Pancreas (tissue), 10 donors: ENCODE measurements around the gene CYP27B1. TPM values are rescaled to one million over a fixed set of nuclear protein-coding genes. Genes with fewer than 3 reads are reported as not detected.

Experiments
- ATAC-seq, 4 donors: fragments of 200-7000 bp; cut with Tn5 transposase; one replicate each; pipeline versions ENCODE4 v1.8.0 to v1.9.1; 2020; ENCODE audit warnings: mild to moderate bottlenecking in 4 of 4, moderate library complexity in 4 of 4
- DNase-seq, 6 donors: peaks; one replicate each; pipeline ENCODE4 v3.0.0-alpha.2; 2020
- FAIRE-seq: peaks from 2 replicates; lab custom pipeline; 2012; peaks lifted over from hg19 to GRCh38; lab: Jason Lieb, UNC
- H3K27ac ChIP-seq, 4 donors: fragments of 200-600 bp; sonication (generic); 1 replicate in 3 of 4; 2 replicates in 1 of 4; pipeline versions ENCODE4 v1.5.0 to v1.8.0; 2020
- H3K27me3 ChIP-seq, 4 donors: fragments of 200-600 bp; one replicate each; pipeline ENCODE4 v1.8.0; 2021
- H3K36me3 ChIP-seq, 3 donors: fragments of 200-600 bp; sonication (generic) in 1 of 3; one replicate each; pipeline versions ENCODE4 v1.5.0 to v1.8.0; 2020 to 2021
- H3K4me1 ChIP-seq, 3 donors: fragments of 200-600 bp; one replicate each; pipeline ENCODE4 v1.8.0; 2021
- H3K4me3 ChIP-seq, 4 donors: fragments of 200-600 bp; sonication (generic) in 2 of 4; one replicate each; pipeline versions ENCODE4 v1.5.0 to v1.8.0; 2020 to 2021
- H3K9me3 ChIP-seq, 4 donors: fragments of 200-600 bp; one replicate each; pipeline ENCODE4 v1.8.0; 2021
- WGBS, 2 donors: extraction: QIAGEN DNeasy Blood & Tissue Kit; methylation state at CpG; one replicate each; pipeline ENCODE4 v1.1.7; 2013; 5-methylcytosine and 5-hydroxymethylcytosine counted together
- intact Hi-C, 3 donors: fragments of 100-400 bp; cut with DNase I; formaldehyde crosslinking; loops; one replicate each; pipeline versions ENCODE4 v1.11.1 to v1.14.2; 2022
- polyA plus RNA-seq, 2 donors: library from polyadenylated mRNA; stranded (reverse); fragments of 200-250 nt; gene quantifications; one replicate each; pipeline ENCODE4 v1.2.3, GENCODE V29; 2013
- total RNA-seq, 6 donors: library from RNA; stranded (reverse); fragmentation: NEBNext Ultra II Directional in 4 of 6; extraction: Animal tissue kit (Norgen Biotek cat#: 25700) in 4 of 6; gene quantifications; one replicate each; pipeline versions ENCODE4 v1.2.1 to v1.2.4, GENCODE V29; 2021 to 2023
- TF ChIP-seq, protein P1 (sequence below), 4 donors: fragments of 200-600 bp; sonication (generic) in 3 of 4; IDR thresholded peaks; one replicate each; pipeline versions ENCODE4 v1.5.0 to v1.8.0; 2021; ENCODE audit warnings: antibody characterized with exemption in 4 of 4
- donor health status: healthy with polysubstance abuse.
- donor health status: DM: no; HTN: no; CAD: no; lungs with moderate emphysema.
- donor health status: DM: no; HTN: no; CAD: no.
- donor health status: control.
- donor health status: control.
- donor health status: Bipolar disorder and iron deficiency.
- donor health status: DM: yes; HTN: yes; CAD: no.
- donor health status: DM: no; HTN: no; CAD: no.
- donor health status: DM: no; HTN: no; CAD: no.
- donor health status: DM: yes; HTN: yes; CAD: no.

CYP27B1 gene
- total and polyA plus RNA-seq, 8 donors = 1.6 to 5.8 (median 3.5) TPM

- no peak for ATAC-seq
- peak overlapping the region in 1 of 4 donors; percentile 69 for H3K4me3 ChIP-seq
- DNase-seq = no peak
- no peak overlapping the region for H3K27ac ChIP-seq
- no peak for FAIRE-seq
- H3K36me3 ChIP-seq = no peaks in the 10 kb centered on the region
- H3K4me1 ChIP-seq = peaks cover 13 to 21% (median 15%) of the 10 kb centered on the region in 3 donors
- TF ChIP-seq, protein P1, sequence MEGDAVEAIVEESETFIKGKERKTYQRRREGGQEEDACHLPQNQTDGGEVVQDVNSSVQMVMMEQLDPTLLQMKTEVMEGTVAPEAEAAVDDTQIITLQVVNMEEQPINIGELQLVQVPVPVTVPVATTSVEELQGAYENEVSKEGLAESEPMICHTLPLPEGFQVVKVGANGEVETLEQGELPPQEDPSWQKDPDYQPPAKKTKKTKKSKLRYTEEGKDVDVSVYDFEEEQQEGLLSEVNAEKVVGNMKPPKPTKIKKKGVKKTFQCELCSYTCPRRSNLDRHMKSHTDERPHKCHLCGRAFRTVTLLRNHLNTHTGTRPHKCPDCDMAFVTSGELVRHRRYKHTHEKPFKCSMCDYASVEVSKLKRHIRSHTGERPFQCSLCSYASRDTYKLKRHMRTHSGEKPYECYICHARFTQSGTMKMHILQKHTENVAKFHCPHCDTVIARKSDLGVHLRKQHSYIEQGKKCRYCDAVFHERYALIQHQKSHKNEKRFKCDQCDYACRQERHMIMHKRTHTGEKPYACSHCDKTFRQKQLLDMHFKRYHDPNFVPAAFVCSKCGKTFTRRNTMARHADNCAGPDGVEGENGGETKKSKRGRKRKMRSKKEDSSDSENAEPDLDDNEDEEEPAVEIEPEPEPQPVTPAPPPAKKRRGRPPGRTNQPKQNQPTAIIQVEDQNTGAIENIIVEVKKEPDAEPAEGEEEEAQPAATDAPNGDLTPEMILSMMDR (IDR thresholded peaks at IDR 0.05) = no peak
- intact Hi-C loops = no loop called here
- H3K9me3 ChIP-seq = no peaks in the 10 kb centered on the region
- H3K27me3 ChIP-seq = no peaks in the 10 kb centered on the region
- WGBS, 2 donors = 64 to 72% methylated on average over 4 of the region's 4 CpGs
These were observed 3.9 kb upstream of the CYP27B1 start for GRCh38 chr12:57770734-57771133.

DNA sequence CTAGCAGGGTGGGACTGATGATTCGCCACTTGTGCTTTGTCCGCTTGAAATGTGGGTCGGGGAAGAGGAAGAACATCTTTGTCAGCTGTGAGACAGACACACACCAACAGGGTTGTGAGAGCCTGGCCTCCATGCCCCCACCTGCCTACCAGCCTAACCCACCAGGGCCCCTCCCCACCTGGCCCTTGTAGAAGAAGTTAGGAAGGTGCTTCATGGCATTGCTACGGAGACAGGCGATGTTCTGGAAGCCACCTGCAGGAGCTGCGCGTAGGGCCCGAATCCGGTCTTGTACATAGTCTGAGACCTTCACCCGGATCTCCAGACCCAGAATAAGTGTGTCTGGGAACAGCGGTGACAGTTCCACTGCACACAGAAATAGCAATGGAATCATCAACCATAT is 2.7 kb upstream of the CYP27B1 start:
- DNase-seq = no peak
- Histone ChIP-seq H3K9me3 (no peaks in the 10 kb centered on the region), H3K27ac (no peak overlapping the region), H3K27me3 (no peaks in the 10 kb centered on the region), H3K36me3 (no peaks in the 10 kb centered on the region), H3K4me1 (peaks cover 13 to 20% (median 15%) of the 10 kb centered on the region in 3 donors), H3K4me3 (no peak overlapping the region)
- TF ChIP-seq, protein P1 (IDR thresholded peaks at IDR 0.05) = no peak
- FAIRE-seq = no peak
- 91 to 94% methylated on average over 11 of the region's 11 CpGs for WGBS, 2 donors
- intact Hi-C loops = no loop called here
- ATAC-seq = no peak

- no peaks in the 10 kb centered on the region for H3K27me3 ChIP-seq
- no peaks in the 10 kb centered on the region for H3K36me3 ChIP-seq
- no peak overlapping the region for H3K4me3 ChIP-seq
- peaks cover 8 to 14% (median 13%) of the 10 kb centered on the region in 3 donors for H3K4me1 ChIP-seq
- no peak for ATAC-seq
- FAIRE-seq = no peak
- WGBS, 2 donors = 87 to 93% methylated on average over 3 of the region's 3 CpGs
- H3K9me3 ChIP-seq = no peaks in the 10 kb centered on the region
- TF ChIP-seq, protein P1 (IDR thresholded peaks at IDR 0.05) = no peak
- DNase-seq = no peak
- intact Hi-C loops = no loop called here
- no peak overlapping the region for H3K27ac ChIP-seq
These were observed 998 bp upstream of the CYP27B1 start for GRCh38 chr12:57767876-57768275.

DNA sequence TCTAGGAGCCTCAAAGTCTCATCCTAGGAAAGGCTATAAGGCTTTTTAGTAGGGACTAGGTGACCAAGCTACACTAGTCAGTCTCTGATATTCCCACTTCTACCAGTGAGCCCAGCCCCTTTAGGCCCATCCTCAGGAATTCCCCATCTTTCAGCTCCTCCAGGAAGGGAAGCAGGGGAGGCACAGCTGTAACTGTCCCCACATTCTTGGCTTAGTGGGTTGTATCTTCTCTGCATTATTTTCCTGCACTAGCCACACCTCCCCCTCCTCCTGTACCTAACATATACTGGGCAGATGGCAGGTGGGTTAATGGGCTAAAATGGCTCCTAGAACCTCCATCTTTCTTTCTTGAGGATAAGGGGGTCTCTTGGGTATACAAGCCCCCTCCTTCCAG is 424 bp upstream of the CYP27B1 start:
- DNase-seq (no peak), FAIRE-seq (no peak), ATAC-seq (no peak)
- no peak overlapping the region for H3K27ac ChIP-seq
- intact Hi-C loops = no loop called here
- H3K36me3 ChIP-seq = no peaks in the 10 kb centered on the region
- H3K9me3 ChIP-seq = no peaks in the 10 kb centered on the region
- H3K27me3 ChIP-seq = no peaks in the 10 kb centered on the region
- H3K4me1 ChIP-seq = peaks cover 8 to 14% (median 13%) of the 10 kb centered on the region in 3 donors
- TF ChIP-seq, protein P1 (IDR thresholded peaks at IDR 0.05) = no peak
- H3K4me3 ChIP-seq = no peak overlapping the region

DNA sequence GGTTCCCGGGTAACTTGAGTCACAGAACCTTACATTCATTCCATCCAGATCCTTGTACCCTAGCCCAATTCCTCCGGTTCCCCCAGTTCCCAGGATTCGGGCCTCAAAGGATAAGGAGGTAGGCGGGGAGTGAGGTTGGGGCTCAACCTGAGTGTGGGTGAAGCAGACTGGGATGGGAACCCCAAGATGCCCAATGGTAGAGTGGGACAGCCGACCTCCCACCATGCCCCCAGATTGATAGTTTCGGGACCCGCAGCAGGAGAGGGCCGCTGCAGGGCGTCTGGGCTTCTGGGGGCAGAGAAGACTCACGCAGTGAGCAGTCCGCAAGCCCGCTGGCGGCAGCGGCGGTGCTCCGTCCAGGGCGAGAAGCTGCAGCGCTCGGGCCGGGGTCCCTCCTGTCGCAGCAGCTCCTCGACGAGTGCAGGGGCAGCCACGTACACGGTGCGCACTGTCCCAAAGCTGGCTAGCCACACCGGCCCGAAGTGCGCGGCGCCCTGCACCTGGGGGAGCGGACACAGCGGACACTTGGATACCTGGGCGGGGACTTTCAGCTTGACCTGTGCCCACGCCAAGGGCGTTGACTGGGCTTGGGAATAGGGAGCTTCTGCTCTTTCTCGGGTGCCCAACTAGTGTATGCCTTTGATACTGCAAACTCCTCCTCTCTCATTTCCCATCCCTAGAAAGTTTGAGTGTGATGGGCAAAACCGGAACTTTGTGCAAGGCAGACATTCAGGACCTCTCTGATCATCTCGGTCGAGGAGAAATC is 997 bp downstream of the CYP27B1 start:
- peak overlapping the region; percentile 23 to 56 (median 38) for H3K4me3 ChIP-seq
- DNase-seq (peak in 5 of 6 donors; percentile 22 to 80 (median 50)), ATAC-seq (peak; percentile 27 to 53 (median 44)), FAIRE-seq (no peak)
- H3K4me1 ChIP-seq = peaks cover 7 to 9% (median 8%) of the 10 kb centered on the region in 3 donors
- intact Hi-C loops = no loop called here
- 1 to 2% methylated on average over 40 of the region's 40 CpGs for WGBS, 2 donors
- H3K36me3 ChIP-seq = no peaks in the 10 kb centered on the region
- H3K27ac ChIP-seq = peak overlapping the region in 1 of 4 donors; percentile 60
- no peaks in the 10 kb centered on the region for H3K27me3 ChIP-seq
- TF ChIP-seq, protein P1 (IDR thresholded peaks at IDR 0.05) = no peak
- no peaks in the 10 kb centered on the region for H3K9me3 ChIP-seq
